ENCODE measurements around the gene MAFG. TPM values are rescaled to one million over a fixed set of nuclear protein-coding genes. Genes with fewer than 3 reads are reported as not detected.

Gene MAFG
- total and polyA plus RNA-seq, 2 of the 13 experiments (the other 11 are each of a cell fraction or from before 2014, with no cell fraction given): 14.5 to 20.0 TPM

- no peak; the same call in 1 of the 2 replicates for TF ChIP-seq TP53 (CRISPR knock-in tag; conservative IDR thresholded peaks at IDR 0.05)
- peak; percentile 98 for TF ChIP-seq ZFY (CRISPR knock-in tag; IDR thresholded peaks at IDR 0.05)
- 0 out of 2 replicates have a peak, but pooled peaks have one; percentile 4 for TF ChIP-seq ZNF138 (CRISPR knock-in tag; IDR thresholded peaks at IDR 0.05; ENCODE audit: low read depth)
- TF ChIP-seq ELF1 (CRISPR knock-in tag; IDR thresholded peaks at IDR 0.05): peak; percentile 80
- no peak for TF ChIP-seq ZNF431 (CRISPR knock-in tag; IDR thresholded peaks at IDR 0.05; ENCODE audit: borderline replicate concordance, low read depth)
- 0 out of 2 replicates have a peak, but pooled peaks have one; percentile 31 for TF ChIP-seq BRCA1 (CRISPR knock-in tag; IDR thresholded peaks at IDR 0.05)
- TF ChIP-seq U2AF1 (optimal IDR thresholded peaks at IDR 0.05; ENCODE audit: low read depth, low read length): no peak
- TF ChIP-seq DZIP1 (CRISPR knock-in tag; IDR thresholded peaks at IDR 0.05): peak; percentile 27; the same call in 1 of the 2 replicates
- peak; percentile 99 for TF ChIP-seq MLX (CRISPR knock-in tag; IDR thresholded peaks at IDR 0.05)
- no peak for TF ChIP-seq SMARCC2 (IDR thresholded peaks at IDR 0.05)
- peak; percentile 81 for TF ChIP-seq FOXK2 (IDR thresholded peaks at IDR 0.05)
- TF ChIP-seq HNF4A (CRISPR knock-in tag; IDR thresholded peaks at IDR 0.05): peak; percentile 100
- TF ChIP-seq ZNF652 (CRISPR knock-in tag; IDR thresholded peaks at IDR 0.05; ENCODE audit: borderline replicate concordance, low read depth): no peak
- no peak for TF ChIP-seq ARID3A (IDR thresholded peaks at IDR 0.05; ENCODE audit: low read depth, low read length)
- TF ChIP-seq ZNF253 (CRISPR knock-in tag; IDR thresholded peaks at IDR 0.05; ENCODE audit: borderline replicate concordance): peak; percentile 81; the same call in 1 of the 2 replicates
- TF ChIP-seq ELK4 (CRISPR knock-in tag; IDR thresholded peaks at IDR 0.05; ENCODE audit: borderline replicate concordance): no peak
- TF ChIP-seq HMGXB3 (CRISPR knock-in tag; IDR thresholded peaks at IDR 0.05; ENCODE audit: borderline replicate concordance): 0 out of 2 replicates have a peak, but pooled peaks have one; percentile 70
- TF ChIP-seq PHF8 (CRISPR knock-in tag; IDR thresholded peaks at IDR 0.05): peak; percentile 72
- TF ChIP-seq ZSCAN25 (CRISPR knock-in tag; IDR thresholded peaks at IDR 0.05): peak; percentile 91
Observed at GRCh38 chr17:81909966-81910839, 17.3 kb downstream of the MAFG start (continued).

Measured in HepG2 (cell line).